RWPE2 (cell line): ENCODE measurements around the gene NKD1.

Source experiments
- ATAC-seq: fragments of 200-7000 bp; cut with Tn5 transposase; 3 replicates; pipeline ENCODE4 v1.9.1; 2021; ENCODE audit warnings: low read depth
- DNase-seq: peaks from one replicate; pipeline ENCODE4 v3.0.0-alpha.2; 2020; ENCODE audit warnings: low spot score
- H3K27ac ChIP-seq: fragments of 450-650 bp; 2 replicates; pipeline ENCODE4 v1.5.1; 2017; ENCODE audit warnings: mild to moderate bottlenecking; ENCODE audit not compliant: poor library complexity, severe bottlenecking
- H3K27me3 ChIP-seq: fragments of 250-450 bp; sonication (Bioruptor Pico); 2 replicates; pipeline ENCODE4 v1.5.1; 2021; ENCODE audit warnings: mild to moderate bottlenecking, moderate library complexity; ENCODE audit not compliant: insufficient read depth, poor library complexity, severe bottlenecking
- H3K36me3 ChIP-seq: fragments of 250-450 bp; sonication (Bioruptor Pico); 2 replicates; pipeline ENCODE4 v1.5.1; 2020; ENCODE audit warnings: low read depth, mild to moderate bottlenecking, moderate library complexity
- H3K4me1 ChIP-seq: fragments of 250-450 bp; sonication (Bioruptor Pico); 2 replicates; pipeline ENCODE4 v1.5.1; 2021; ENCODE audit warnings: mild to moderate bottlenecking, moderate library complexity; ENCODE audit not compliant: insufficient read depth, poor library complexity, severe bottlenecking
- H3K4me3 ChIP-seq: fragments of 250-450 bp; sonication (Bioruptor Pico); 2 replicates; pipeline ENCODE4 v1.5.1; 2021; ENCODE audit warnings: mild to moderate bottlenecking, moderate library complexity; ENCODE audit not compliant: severe bottlenecking
- H3K9me3 ChIP-seq: fragments of 250-450 bp; sonication (Bioruptor Pico); 2 replicates; pipeline ENCODE4 v1.5.1; 2021; ENCODE audit warnings: mild to moderate bottlenecking, moderate library complexity; ENCODE audit not compliant: severe bottlenecking
- TF ChIP-seq, protein P1 (sequence below): fragments of 450-650 bp; IDR thresholded peaks from one replicate; pipeline ENCODE4 v1.5.1; 2017; ENCODE audit warnings: mild to moderate bottlenecking, moderate library complexity; ENCODE audit not compliant: poor library complexity, severe bottlenecking

The NKD1 gene

DNA sequence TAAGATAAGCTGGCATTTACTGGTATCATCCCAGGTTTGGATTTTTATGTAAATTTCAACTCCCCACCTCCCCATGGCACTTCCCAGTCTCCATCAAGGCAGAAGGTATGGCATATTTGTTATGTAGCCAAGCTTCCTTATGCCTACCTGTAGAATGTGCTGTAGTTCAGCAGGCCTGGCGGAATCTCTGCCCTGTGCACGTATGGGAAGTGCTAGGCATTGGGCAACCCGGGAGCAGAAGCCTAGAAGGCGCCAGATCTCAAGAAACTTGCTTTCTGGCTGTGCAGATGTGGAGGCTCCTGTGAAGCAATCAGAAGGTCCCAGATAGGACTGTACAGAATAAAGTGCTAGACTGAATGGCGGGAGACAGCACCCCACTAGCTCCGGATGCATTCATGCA lies 68.2 kb downstream of the NKD1 start:
- TF ChIP-seq, protein P1, sequence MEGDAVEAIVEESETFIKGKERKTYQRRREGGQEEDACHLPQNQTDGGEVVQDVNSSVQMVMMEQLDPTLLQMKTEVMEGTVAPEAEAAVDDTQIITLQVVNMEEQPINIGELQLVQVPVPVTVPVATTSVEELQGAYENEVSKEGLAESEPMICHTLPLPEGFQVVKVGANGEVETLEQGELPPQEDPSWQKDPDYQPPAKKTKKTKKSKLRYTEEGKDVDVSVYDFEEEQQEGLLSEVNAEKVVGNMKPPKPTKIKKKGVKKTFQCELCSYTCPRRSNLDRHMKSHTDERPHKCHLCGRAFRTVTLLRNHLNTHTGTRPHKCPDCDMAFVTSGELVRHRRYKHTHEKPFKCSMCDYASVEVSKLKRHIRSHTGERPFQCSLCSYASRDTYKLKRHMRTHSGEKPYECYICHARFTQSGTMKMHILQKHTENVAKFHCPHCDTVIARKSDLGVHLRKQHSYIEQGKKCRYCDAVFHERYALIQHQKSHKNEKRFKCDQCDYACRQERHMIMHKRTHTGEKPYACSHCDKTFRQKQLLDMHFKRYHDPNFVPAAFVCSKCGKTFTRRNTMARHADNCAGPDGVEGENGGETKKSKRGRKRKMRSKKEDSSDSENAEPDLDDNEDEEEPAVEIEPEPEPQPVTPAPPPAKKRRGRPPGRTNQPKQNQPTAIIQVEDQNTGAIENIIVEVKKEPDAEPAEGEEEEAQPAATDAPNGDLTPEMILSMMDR = no peak
- DNase-seq (no peak), ATAC-seq (no peak)
- no peak overlapping the region for H3K27ac ChIP-seq
- no peaks in the 10 kb centered on the region for H3K4me1 ChIP-seq
- H3K9me3 ChIP-seq = no peaks in the 10 kb centered on the region
- no peaks in the 10 kb centered on the region for H3K27me3 ChIP-seq
- H3K36me3 ChIP-seq = no peaks in the 10 kb centered on the region
- H3K4me3 ChIP-seq = no peak overlapping the region

DNA sequence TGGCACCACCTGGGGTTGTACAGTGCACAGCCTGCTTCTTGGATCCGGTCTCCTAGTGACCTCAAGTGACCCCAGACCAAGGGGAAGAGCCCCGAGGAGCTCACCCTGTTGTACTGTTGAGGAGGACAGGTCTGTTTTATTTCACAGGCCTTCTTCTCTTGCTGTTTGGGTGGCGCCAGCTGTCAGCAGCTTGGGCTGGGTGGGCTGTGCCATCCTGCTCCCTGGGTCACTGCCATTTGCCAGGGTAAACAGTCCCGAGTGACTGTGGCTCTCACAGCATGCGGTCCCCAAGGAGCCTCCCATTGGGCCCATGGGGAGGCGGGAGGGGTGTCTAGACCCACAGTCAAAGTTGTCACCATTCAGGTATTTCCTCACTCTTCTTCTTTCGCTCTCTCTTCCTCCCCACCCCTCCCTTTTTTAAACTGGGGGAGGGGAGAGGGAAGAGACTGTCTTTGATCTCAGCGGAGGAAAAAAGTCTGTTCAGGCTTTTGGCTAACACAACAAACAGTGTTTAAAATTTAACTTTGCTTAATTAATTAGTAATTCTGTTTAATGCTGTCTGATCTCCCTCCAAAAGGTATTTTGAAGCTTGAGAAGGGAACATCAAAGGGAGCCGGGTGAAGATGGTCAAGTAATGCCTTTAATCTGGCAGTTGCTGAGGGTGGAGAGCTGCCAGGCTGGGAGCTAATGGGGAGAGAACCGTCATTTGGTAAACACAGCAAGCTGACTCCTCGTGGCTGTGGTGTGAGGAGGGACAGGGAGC lies 68.9 kb downstream of the NKD1 start:
- no peak for DNase-seq
- TF ChIP-seq, protein P1 = no peak
- Histone ChIP-seq H3K36me3 (no peaks in the 10 kb centered on the region), H3K4me1 (no peaks in the 10 kb centered on the region), H3K4me3 (no peak overlapping the region), H3K27me3 (no peaks in the 10 kb centered on the region), H3K9me3 (no peaks in the 10 kb centered on the region), H3K27ac (no peak overlapping the region)
- ATAC-seq = no peak

DNA sequence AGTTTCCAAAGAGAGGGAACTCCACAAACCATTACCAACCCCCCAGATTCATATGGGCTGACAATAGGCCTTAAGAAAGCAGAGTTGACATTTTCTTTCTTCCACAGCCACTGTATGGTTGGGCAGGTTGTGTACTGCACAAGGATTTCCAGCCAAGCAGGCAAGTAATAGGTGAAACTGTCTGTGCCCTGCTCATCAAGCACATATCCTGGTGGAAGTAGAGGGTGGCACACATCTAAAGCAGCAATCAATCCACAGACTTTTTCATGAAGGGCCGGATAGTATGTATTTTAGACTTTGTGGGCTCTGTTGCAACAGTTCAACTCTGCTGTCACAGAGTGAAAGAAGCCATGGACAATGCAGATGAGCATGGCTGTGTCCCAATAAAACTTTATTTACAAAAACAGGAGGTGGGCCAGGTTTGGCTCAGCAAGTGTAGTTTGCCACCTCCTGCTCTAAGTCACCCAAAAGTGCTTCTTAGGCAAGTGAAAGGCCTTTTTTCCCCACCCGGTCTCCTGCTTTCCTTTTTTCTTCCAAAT lies 69.5 kb downstream of the NKD1 start:
- no peaks in the 10 kb centered on the region for H3K27me3 ChIP-seq
- no peaks in the 10 kb centered on the region for H3K9me3 ChIP-seq
- no peaks in the 10 kb centered on the region for H3K4me1 ChIP-seq
- H3K36me3 ChIP-seq = no peaks in the 10 kb centered on the region
- H3K4me3 ChIP-seq = no peak overlapping the region
- ATAC-seq (no peak), DNase-seq (no peak)
- no peak overlapping the region for H3K27ac ChIP-seq
- TF ChIP-seq, protein P1 = no peak

DNA sequence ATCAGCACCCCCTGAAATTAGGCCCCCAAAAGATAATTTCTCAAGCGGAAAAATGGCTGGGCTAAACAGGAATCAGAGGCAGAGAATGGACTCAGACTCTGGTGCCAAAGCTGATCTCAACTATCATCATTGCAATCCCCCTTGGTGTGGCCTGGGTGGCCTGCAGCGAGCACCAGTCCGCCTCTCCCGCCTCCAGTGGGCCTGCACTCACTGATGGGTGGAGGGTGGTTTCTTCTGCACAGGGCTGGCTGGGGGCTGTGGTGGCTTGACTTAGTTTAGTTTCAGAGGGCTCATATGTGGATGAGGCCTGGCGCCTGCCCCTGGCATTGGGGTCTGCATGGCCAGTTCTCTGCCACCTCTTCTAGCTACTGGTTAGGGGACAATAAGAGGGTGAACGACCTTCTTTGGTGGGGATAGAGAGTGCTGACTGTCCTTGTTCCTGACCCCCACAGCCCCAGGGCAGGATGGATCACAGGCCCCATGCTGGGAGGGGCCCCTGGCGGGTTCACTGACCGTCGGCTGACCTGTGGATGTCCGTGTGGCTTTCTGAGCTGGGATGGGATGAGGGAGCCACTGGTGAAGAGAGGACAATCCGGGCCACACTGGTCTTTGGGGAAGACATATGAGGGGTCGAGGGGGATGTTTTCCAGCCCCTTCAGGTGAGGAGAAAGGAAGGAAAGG lies 70.2 kb downstream of the NKD1 start:
- Histone ChIP-seq H3K9me3 (no peaks in the 10 kb centered on the region), H3K27ac (no peak overlapping the region), H3K4me1 (no peaks in the 10 kb centered on the region), H3K27me3 (no peaks in the 10 kb centered on the region), H3K36me3 (no peaks in the 10 kb centered on the region), H3K4me3 (no peak overlapping the region)
- ATAC-seq (no peak), DNase-seq (no peak)
- TF ChIP-seq, protein P1 = no peak
